ENCODE results near the gene ZNF202.

Gene ZNF202

DNA sequence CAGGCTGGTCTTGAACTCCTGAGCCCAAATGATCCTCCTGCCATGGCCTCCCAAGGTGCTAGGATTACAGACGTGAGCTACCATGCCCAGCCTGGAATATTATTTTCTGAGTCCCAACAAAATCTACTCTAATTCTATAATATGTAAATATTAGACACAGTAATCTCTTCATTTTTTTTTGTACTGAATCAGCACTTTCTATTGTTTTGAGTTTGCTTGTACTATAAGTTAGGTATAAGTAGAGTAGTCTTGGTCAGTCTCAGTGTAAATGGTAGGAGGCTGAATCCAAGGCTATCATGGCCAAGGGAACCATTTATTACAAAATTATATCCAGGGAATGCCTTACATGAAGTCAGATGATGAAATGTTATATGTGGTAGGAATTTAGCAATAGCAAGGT is 32.5 kb upstream of the ZNF202 start:
- Histone ChIP-seq H3K4me3 (no peak overlapping the region), H3K27ac (no peak overlapping the region), H3K36me3 (no peaks in the 10 kb centered on the region), H3K4me1 (no peaks in the 10 kb centered on the region), H3K9me3 (no peaks in the 10 kb centered on the region), H3K27me3 (no peaks in the 10 kb centered on the region)
- DNase-seq: no peak
- intact Hi-C loops (cut with DNase I; ENCODE audit: low total_unique reads): no loop called here
- TF ChIP-seq, protein P1, sequence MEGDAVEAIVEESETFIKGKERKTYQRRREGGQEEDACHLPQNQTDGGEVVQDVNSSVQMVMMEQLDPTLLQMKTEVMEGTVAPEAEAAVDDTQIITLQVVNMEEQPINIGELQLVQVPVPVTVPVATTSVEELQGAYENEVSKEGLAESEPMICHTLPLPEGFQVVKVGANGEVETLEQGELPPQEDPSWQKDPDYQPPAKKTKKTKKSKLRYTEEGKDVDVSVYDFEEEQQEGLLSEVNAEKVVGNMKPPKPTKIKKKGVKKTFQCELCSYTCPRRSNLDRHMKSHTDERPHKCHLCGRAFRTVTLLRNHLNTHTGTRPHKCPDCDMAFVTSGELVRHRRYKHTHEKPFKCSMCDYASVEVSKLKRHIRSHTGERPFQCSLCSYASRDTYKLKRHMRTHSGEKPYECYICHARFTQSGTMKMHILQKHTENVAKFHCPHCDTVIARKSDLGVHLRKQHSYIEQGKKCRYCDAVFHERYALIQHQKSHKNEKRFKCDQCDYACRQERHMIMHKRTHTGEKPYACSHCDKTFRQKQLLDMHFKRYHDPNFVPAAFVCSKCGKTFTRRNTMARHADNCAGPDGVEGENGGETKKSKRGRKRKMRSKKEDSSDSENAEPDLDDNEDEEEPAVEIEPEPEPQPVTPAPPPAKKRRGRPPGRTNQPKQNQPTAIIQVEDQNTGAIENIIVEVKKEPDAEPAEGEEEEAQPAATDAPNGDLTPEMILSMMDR (IDR thresholded peaks at IDR 0.05): no peak

GRCh38 chr11:123773026-123773425 is 31.6 kb upstream of the ZNF202 start:
- H3K27ac ChIP-seq: no peak overlapping the region
- DNase-seq: no peak

DNA sequence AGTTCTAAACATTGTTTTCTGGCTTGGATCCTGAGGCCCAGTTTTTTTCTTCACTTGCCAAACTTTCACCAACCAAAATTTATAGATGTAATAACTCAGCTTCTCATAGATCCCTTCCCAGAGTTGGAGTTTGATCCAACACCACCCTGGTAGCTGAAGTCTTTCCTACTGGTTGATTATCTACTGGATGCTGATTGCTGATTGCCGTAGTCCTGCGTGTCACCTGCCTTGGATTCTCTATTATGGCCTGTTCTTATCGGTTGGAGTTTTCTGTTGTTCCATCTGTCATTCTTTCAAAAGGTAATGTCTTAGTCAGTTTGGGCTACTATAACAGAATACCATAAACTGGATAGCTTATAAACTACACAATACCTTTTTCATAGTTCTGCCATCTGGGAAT is 30.2 kb upstream of the ZNF202 start:
- Histone ChIP-seq H3K36me3 (no peaks in the 10 kb centered on the region), H3K27me3 (no peaks in the 10 kb centered on the region), H3K4me1 (no peaks in the 10 kb centered on the region), H3K4me3 (no peak overlapping the region), H3K9me3 (no peaks in the 10 kb centered on the region), H3K27ac (no peak overlapping the region)
- no peak for DNase-seq
- TF ChIP-seq, protein P1 (IDR thresholded peaks at IDR 0.05): no peak
- intact Hi-C loops (cut with DNase I; ENCODE audit: low total_unique reads): no loop called here

More at GRCh38 chr11:123773026-123773425, 31.6 kb upstream of the ZNF202 start:
- Histone ChIP-seq H3K9me3 (no peaks in the 10 kb centered on the region), H3K27me3 (no peaks in the 10 kb centered on the region), H3K4me1 (no peaks in the 10 kb centered on the region), H3K36me3 (no peaks in the 10 kb centered on the region), H3K4me3 (no peak overlapping the region)
- intact Hi-C loops (cut with DNase I; ENCODE audit: low total_unique reads): no loop called here
- TF ChIP-seq, protein P1 (IDR thresholded peaks at IDR 0.05): no peak

GRCh38 chr11:123770712-123771111 is 29.3 kb upstream of the ZNF202 start:
- Histone ChIP-seq H3K27me3 (no peaks in the 10 kb centered on the region), H3K36me3 (no peaks in the 10 kb centered on the region), H3K9me3 (no peaks in the 10 kb centered on the region), H3K4me1 (no peaks in the 10 kb centered on the region), H3K27ac (no peak overlapping the region), H3K4me3 (no peak overlapping the region)
- no peak for DNase-seq
- TF ChIP-seq, protein P1 (IDR thresholded peaks at IDR 0.05): no peak
- intact Hi-C loops (cut with DNase I; ENCODE audit: low total_unique reads): no loop called here

DNA sequence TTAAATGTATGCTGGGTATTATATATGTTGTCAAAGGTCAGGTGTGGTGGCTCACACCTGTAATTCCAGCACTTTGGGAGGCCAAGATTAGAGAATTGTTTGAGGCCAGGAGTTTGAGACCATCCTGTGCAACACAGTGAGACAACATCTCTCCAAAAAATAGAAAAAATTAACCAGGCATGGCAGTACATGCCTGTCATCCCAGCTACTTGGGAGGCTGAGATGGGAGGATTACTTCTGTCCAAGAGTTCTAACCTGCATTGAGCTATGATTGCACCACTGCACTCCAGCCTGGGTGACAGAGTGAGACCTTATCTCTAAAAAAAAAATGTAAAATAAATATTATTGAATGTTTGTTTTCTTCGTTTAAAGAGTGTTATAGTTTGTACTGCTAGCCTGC is 24.1 kb upstream of the ZNF202 start:
- no peaks in the 10 kb centered on the region for H3K4me1 ChIP-seq
- H3K27me3 ChIP-seq: no peaks in the 10 kb centered on the region
- TF ChIP-seq, protein P1 (IDR thresholded peaks at IDR 0.05): no peak
- no peak for DNase-seq
- H3K4me3 ChIP-seq: no peak overlapping the region
- H3K27ac ChIP-seq: no peak overlapping the region
- no peaks in the 10 kb centered on the region for H3K36me3 ChIP-seq
- intact Hi-C loops (cut with DNase I; ENCODE audit: low total_unique reads): no loop called here
- H3K9me3 ChIP-seq: peaks cover 0 to 16% (median 6%) of the 10 kb centered on the region in 3 donors

GRCh38 chr11:123762422-123762821 is 21.0 kb upstream of the ZNF202 start:
- Histone ChIP-seq H3K4me3 (no peak overlapping the region), H3K4me1 (no peaks in the 10 kb centered on the region), H3K27me3 (no peaks in the 10 kb centered on the region), H3K9me3 (peaks cover 0 to 16% (median 6%) of the 10 kb centered on the region in 3 donors), H3K36me3 (no peaks in the 10 kb centered on the region), H3K27ac (no peak overlapping the region)
- no peak for DNase-seq
- intact Hi-C loops (cut with DNase I; ENCODE audit: low total_unique reads): no loop called here
- TF ChIP-seq, protein P1 (IDR thresholded peaks at IDR 0.05): no peak
